CD4-positive, alpha-beta T cell (primary cell): Measurements from ENCODE around the gene BIN1. TPM values are rescaled to one million over a fixed set of nuclear protein-coding genes. Genes with fewer than 3 reads are reported as not detected.
A peak's percentile ranks its signal among the peaks of the same experiment; 100 is the strongest.

Experiments used
- ATAC-seq: fragments of 200-7000 bp; cut with Tn5 transposase; one replicate; pipeline ENCODE4 v1.10.0; 2022; ENCODE audit warnings: mild to moderate bottlenecking; ENCODE audit not compliant: poor library complexity
- CTCF ChIA-PET: fragments of 350-600 bp; sonication (Branson Sonifier 250); formaldehyde crosslinking; loops from one replicate; lab custom pipeline; 2021; ENCODE audit warnings: antibody characterized with exemption, inconsistent platforms; lab: Charles Lee
- POLR2A ChIA-PET: fragments of 350-600 bp; sonication (Branson Sonifier 250); formaldehyde crosslinking; loops from one replicate; lab custom pipeline; 2021; ENCODE audit warnings: antibody characterized with exemption, inconsistent platforms; lab: Charles Lee
- DNase-seq, 14 experiments: peaks; one replicate each; pipeline ENCODE4 v3.0.0-alpha.2; 2013 to 2020; ENCODE audit warnings: mixed read lengths in 2 of 14
- H3K27ac ChIP-seq, 2 donors: one replicate each; pipeline versions ENCODE4 v1.5.1 to v1.7.0; 2013; ENCODE audit warnings: low read length in 2 of 2, low read depth in 1 of 2, mild to moderate bottlenecking in 1 of 2
- H3K27me3 ChIP-seq, 2 experiments: 1 replicate in 1 of 2; 2 replicates in 1 of 2; pipeline versions ENCODE4 v1.6.1 to v1.7.0; 2013; ENCODE audit warnings: low read length in 2 of 2, control low read depth in 1 of 2, mild to moderate bottlenecking in 1 of 2, moderate library complexity in 1 of 2; ENCODE audit not compliant: insufficient read depth in 2 of 2, control insufficient read depth in 1 of 2
- H3K36me3 ChIP-seq: one replicate; pipeline ENCODE4 v1.6.1; 2013; ENCODE audit warnings: low read length, control low read depth; ENCODE audit not compliant: insufficient read depth
- H3K4me1 ChIP-seq: one replicate; pipeline ENCODE4 v1.6.1; 2013; ENCODE audit warnings: low read length, control low read depth; ENCODE audit not compliant: insufficient read depth
- H3K4me3 ChIP-seq: one replicate; pipeline ENCODE4 v1.5.1; 2013; ENCODE audit warnings: mild to moderate bottlenecking, low read length, moderate library complexity
- H3K9me3 ChIP-seq, 2 experiments: 1 replicate in 1 of 2; 2 replicates in 1 of 2; pipeline versions ENCODE4 v1.6.1 to v1.7.0; 2013; ENCODE audit warnings: low read length in 2 of 2, mild to moderate bottlenecking in 2 of 2, control low read depth in 1 of 2, moderate library complexity in 1 of 2; ENCODE audit not compliant: control insufficient read depth in 1 of 2, insufficient read depth in 1 of 2
- H3K27ac Mint-ChIP-seq: one replicate; pipeline ENCODE4 v1.8.0; 2020; ENCODE audit warnings: mixed read lengths
- H3K27me3 Mint-ChIP-seq: one replicate; pipeline ENCODE4 v1.8.0; 2021; ENCODE audit warnings: mixed read lengths
- H3K36me3 Mint-ChIP-seq: one replicate; pipeline ENCODE4 v1.8.0; 2021; ENCODE audit warnings: low read depth, mixed read lengths
- H3K4me1 Mint-ChIP-seq: one replicate; pipeline ENCODE4 v1.8.0; 2021; ENCODE audit warnings: low read depth, mixed read lengths
- H3K4me3 Mint-ChIP-seq: one replicate; pipeline ENCODE4 v1.8.0; 2020; ENCODE audit warnings: mild to moderate bottlenecking, mixed read lengths
- H3K9me3 Mint-ChIP-seq: one replicate; pipeline ENCODE4 v1.8.0; 2020; ENCODE audit warnings: mixed read lengths
- intact Hi-C, 2 experiments: fragments of 100-400 bp; cut with DNase I in 1 of 2; cut with micrococcal nuclease in 1 of 2; formaldehyde crosslinking; loops; one replicate each; pipeline versions ENCODE4 v1.15.1 to v1.9.0; 2023 to 2025; cut with DNase I, micrococcal nuclease
- total RNA-seq, 174 experiments: library from RNA in 2 of 174; stranded (reverse) in 2 of 174; gene quantifications; one replicate each; pipeline ENCODE4 v1.2.3 and lab custom pipeline; 2021 to 2026
- TF ChIP-seq, protein P1 (sequence below): fragments of 200-600 bp; IDR thresholded peaks from one replicate; pipeline ENCODE4 v1.8.0; 2022; ENCODE audit warnings: antibody characterized with exemption, mild to moderate bottlenecking

Gene BIN1
- total RNA-seq, 2 experiments from 2014 or later, result 98.8 to 104 TPM

DNA sequence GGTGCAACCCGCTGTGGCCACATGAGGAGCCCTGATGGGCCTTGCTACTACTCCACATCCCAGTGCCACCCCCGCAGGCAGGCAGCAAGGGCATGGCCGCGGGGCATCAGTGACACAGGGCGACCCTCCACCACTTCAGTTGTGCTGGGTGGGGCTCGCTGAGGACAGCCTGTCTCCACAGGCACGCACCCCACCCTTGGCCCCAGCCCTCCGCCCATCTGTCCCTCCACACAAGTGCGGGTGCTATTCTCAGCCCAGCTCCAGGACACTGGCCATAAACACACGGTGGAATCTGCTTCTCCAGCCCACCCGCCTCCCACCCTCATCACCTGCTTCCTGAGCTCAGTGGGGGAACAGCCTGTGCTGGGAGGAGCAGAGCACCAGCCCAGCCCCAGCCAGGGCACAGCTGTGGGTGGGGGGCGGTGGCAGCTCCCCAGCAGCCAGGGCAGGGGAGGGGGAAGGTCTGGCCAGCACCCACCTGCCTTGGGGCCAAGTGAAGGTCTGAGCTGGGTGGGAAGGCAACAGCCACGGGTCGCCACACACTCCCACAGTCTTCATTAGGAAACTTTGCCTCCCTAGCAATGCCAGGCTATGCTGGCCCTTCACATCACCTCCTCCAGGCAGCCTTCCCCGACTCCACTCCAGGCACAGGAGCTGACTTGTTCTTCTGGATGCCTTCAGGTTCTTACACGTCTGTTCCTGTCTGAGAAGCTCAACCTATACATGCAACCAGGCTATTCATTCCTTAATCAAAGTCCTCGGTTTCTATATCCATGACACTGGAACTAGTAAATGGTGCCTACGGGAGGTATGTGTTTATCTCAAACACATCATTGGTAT lies 16.5 kb downstream of the BIN1 start:
- Mint-ChIP-seq H3K4me3 (no peak overlapping the region), H3K9me3 (no peaks in the 10 kb centered on the region), H3K27me3 (no peaks in the 10 kb centered on the region), H3K4me1 (peaks cover 5% of the 10 kb centered on the region), H3K27ac (peak overlapping the region; percentile 19), H3K36me3 (no peaks in the 10 kb centered on the region)
- ChIA-PET POLR2A (interaction anchor here (1.4 kb wide), 1 partner anchor 10 kb away, joined by 8 read pairs; no protein-coding TSS in a partner anchor), CTCF (no interaction called here)
- TF ChIP-seq, protein P1, sequence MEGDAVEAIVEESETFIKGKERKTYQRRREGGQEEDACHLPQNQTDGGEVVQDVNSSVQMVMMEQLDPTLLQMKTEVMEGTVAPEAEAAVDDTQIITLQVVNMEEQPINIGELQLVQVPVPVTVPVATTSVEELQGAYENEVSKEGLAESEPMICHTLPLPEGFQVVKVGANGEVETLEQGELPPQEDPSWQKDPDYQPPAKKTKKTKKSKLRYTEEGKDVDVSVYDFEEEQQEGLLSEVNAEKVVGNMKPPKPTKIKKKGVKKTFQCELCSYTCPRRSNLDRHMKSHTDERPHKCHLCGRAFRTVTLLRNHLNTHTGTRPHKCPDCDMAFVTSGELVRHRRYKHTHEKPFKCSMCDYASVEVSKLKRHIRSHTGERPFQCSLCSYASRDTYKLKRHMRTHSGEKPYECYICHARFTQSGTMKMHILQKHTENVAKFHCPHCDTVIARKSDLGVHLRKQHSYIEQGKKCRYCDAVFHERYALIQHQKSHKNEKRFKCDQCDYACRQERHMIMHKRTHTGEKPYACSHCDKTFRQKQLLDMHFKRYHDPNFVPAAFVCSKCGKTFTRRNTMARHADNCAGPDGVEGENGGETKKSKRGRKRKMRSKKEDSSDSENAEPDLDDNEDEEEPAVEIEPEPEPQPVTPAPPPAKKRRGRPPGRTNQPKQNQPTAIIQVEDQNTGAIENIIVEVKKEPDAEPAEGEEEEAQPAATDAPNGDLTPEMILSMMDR, result no peak
- no peaks in the 10 kb centered on the region for H3K9me3 ChIP-seq
- ATAC-seq (no peak), DNase-seq (no peak)
- peaks cover 13% of the 10 kb centered on the region for H3K4me1 ChIP-seq
- H3K27me3 ChIP-seq, result no peaks in the 10 kb centered on the region
- H3K36me3 ChIP-seq, result no peaks in the 10 kb centered on the region
- intact Hi-C loops, result no loop called here
- no peak overlapping the region for H3K27ac ChIP-seq
- H3K4me3 ChIP-seq, result no peak overlapping the region

GRCh38 chr2:127089478-127090235 lies 17.3 kb downstream of the BIN1 start:
- Histone ChIP-seq H3K4me3 (no peak overlapping the region), H3K36me3 (no peaks in the 10 kb centered on the region), H3K9me3 (no peaks in the 10 kb centered on the region), H3K27ac (no peak overlapping the region), H3K27me3 (no peaks in the 10 kb centered on the region), H3K4me1 (peaks cover 22% of the 10 kb centered on the region)
- no peak overlapping the region for H3K4me3 Mint-ChIP-seq
- intact Hi-C loops, result loop anchor here in 1 of 2 experiments (10.0 kb wide), 3 partner anchors 325 to 555 kb away; partner anchors contain the start of genes GPR17, GYPC and PROC
- no peaks in the 10 kb centered on the region for H3K9me3 Mint-ChIP-seq
- H3K27me3 Mint-ChIP-seq, result no peaks in the 10 kb centered on the region
- DNase-seq, result no peak
- TF ChIP-seq, protein P1, result no peak
- no peak overlapping the region for H3K27ac Mint-ChIP-seq
- H3K36me3 Mint-ChIP-seq, result no peaks in the 10 kb centered on the region
- ChIA-PET CTCF (no interaction called here), POLR2A (interaction anchor here (1.4 kb wide), 1 partner anchor 9 kb away, joined by 8 read pairs; no protein-coding TSS in a partner anchor)
- no peak for ATAC-seq
- peaks cover 13% of the 10 kb centered on the region for H3K4me1 Mint-ChIP-seq

DNA sequence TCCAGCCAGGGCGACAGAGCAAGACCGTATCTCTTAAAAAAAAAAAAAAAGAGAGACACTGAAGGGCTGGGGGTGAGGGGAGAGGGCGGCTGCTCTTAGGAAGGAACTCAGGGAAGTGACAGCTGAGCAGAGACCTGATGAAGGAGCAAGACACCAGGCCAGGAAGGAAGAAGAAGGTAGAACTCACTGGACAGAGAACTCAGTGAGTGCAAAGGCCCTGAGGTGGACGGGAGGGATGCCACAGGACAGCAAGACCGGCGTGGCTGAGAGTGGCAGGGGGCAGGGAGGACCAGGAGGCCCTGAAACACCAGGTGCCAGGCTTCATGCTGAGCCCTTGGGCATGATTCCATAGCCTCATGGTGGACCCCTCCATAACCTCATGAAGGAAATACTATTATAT lies 18.2 kb downstream of the BIN1 start:
- Histone ChIP-seq H3K9me3 (no peaks in the 10 kb centered on the region), H3K36me3 (no peaks in the 10 kb centered on the region), H3K4me3 (no peak overlapping the region), H3K4me1 (peaks cover 31% of the 10 kb centered on the region), H3K27me3 (no peaks in the 10 kb centered on the region), H3K27ac (no peak overlapping the region)
- intact Hi-C loops, result loop anchor here in 1 of 2 experiments (10.0 kb wide), 3 partner anchors 326 to 556 kb away; partner anchors contain the start of genes GPR17, GYPC and PROC
- no peaks in the 10 kb centered on the region for H3K9me3 Mint-ChIP-seq
- CTCF ChIA-PET, result no interaction called here
- no peaks in the 10 kb centered on the region for H3K27me3 Mint-ChIP-seq
- POLR2A ChIA-PET, result no interaction called here
- H3K4me1 Mint-ChIP-seq, result peaks cover 23% of the 10 kb centered on the region
- TF ChIP-seq, protein P1, result no peak
- H3K4me3 Mint-ChIP-seq, result no peak overlapping the region
- DNase-seq, result no peak
- no peak overlapping the region for H3K27ac Mint-ChIP-seq
- no peak for ATAC-seq
- H3K36me3 Mint-ChIP-seq, result no peaks in the 10 kb centered on the region
